ENCODE results near the gene VGLL4.

GRCh38 chr3:11565072-11565471, 78.6 kb downstream of the VGLL4 start:
- no peak for TF ChIP-seq CTCF (IDR thresholded peaks at IDR 0.05)
- TF ChIP-seq EZH2 (IDR thresholded peaks at IDR 0.05) = no peak

Measured in neural progenitor cell (in vitro differentiated cells).